OCI-LY1 (cell line): ENCODE data around the gene CRTAC1.

ENCODE experiments used
- CTCF ChIP-seq: fragments of 200-600 bp; sonication (generic), shearing (Covaris generic); IDR thresholded peaks from 2 replicates; pipeline ENCODE4 v1.5.1; 2017; ENCODE audit warnings: mild to moderate bottlenecking, antibody characterized with exemption, low read length, moderate library complexity, mixed read lengths
- EZH2 ChIP-seq: fragments of 200-600 bp; sonication (generic), shearing (Covaris generic); IDR thresholded peaks from 2 replicates; pipeline ENCODE4 v1.8.0; 2017; ENCODE audit warnings: borderline replicate concordance, mixed run types, mild to moderate bottlenecking, antibody characterized with exemption, low read length, moderate library complexity, mixed read lengths

GRCh38 chr10:97928897-97929296 is 101.5 kb downstream of the CRTAC1 start:
- TF ChIP-seq EZH2 (no peak), CTCF (no peak)
